Sigmoid colon (tissue), 4 donors: Measurements from ENCODE around the gene NOL4L.

ENCODE experiments used
- CTCF ChIP-seq, 4 experiments: fragments of 450-650 bp in 3 of 4; fragments of 200-600 bp in 1 of 4; IDR thresholded peaks; one replicate each; pipeline ENCODE4 v1.5.1; 2016 to 2019; ENCODE audit warnings: antibody characterized with exemption in 4 of 4, mild to moderate bottlenecking in 3 of 4, moderate library complexity in 2 of 4
- EP300 ChIP-seq, 4 donors: sonication (generic); formaldehyde crosslinking; IDR thresholded peaks; one replicate each; pipeline ENCODE4 v1.6.1; 2017; ENCODE audit warnings: antibody characterized with exemption in 4 of 4
- POLR2A ChIP-seq, 2 donors: fragments of 450-650 bp; IDR thresholded peaks; one replicate each; pipeline ENCODE4 v1.6.1; 2016; ENCODE audit warnings: antibody characterized with exemption in 2 of 2, mild to moderate bottlenecking in 2 of 2, moderate library complexity in 2 of 2
- POLR2AphosphoS5 ChIP-seq, 4 donors: sonication (generic); formaldehyde crosslinking; IDR thresholded peaks; one replicate each; pipeline ENCODE4 v1.6.1; 2017; ENCODE audit warnings: antibody characterized with exemption in 4 of 4

DNA sequence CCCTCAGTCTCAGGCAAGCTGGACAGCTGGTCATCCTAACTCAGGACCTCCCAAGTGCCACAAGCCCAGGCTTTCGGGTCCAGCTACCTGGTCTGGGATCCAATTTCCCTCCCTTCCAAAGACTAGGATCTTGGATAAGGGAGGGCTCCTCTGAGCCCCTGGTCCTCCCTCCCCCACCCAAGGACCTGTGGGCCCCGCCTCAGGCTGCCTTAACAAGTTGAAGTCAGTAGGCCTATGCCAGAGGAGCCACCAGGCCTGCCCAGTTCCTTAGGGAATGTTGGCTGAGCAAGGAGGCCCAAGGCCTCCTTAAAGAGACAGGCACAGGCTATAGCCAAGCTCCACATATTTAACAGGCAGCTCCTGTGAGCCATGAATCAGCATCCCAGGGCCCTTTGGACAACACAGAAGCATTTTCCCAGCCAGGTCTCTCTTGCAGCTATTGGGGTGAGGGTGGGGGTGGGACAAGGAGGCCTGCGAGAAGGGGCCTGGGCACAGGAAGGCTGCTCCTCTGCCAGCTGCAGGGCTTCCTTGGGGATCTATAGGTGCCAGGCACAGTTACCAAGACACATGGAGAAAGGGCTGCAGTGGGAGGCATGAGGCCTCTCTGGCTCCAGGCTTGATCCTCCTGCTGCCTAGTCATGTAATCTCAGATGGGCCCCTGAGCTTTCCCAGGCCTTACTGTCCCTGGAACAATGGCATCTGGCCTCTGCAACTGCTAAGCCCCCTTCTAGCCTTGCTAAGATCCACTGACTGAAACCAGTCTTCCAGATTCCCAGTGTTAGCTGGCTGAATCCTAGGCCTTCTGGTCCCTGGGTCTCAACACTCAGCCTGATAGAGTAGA is 27.4 kb upstream of the NOL4L start:
- no peak for TF ChIP-seq CTCF (IDR thresholded peaks at IDR 0.05)
- no peak for TF ChIP-seq POLR2A (IDR thresholded peaks at IDR 0.05)
- no peak for TF ChIP-seq POLR2AphosphoS5 (IDR thresholded peaks at IDR 0.05)
- no peak for TF ChIP-seq EP300 (IDR thresholded peaks at IDR 0.05)
